Tibial nerve (tissue), 3 donors: ENCODE results near the gene ARHGAP12.

Experiments used
- EP300 ChIP-seq, 2 donors: sonication (generic); formaldehyde crosslinking; IDR thresholded peaks; one replicate each; pipeline ENCODE4 v1.6.1; 2017; ENCODE audit warnings: antibody characterized with exemption in 2 of 2, mild to moderate bottlenecking in 1 of 2
- POLR2A ChIP-seq, 2 donors: fragments of 450-650 bp; IDR thresholded peaks; one replicate each; pipeline ENCODE4 v1.6.1; 2017; ENCODE audit warnings: antibody characterized with exemption in 2 of 2, mild to moderate bottlenecking in 2 of 2, moderate library complexity in 2 of 2

- no peak for TF ChIP-seq EP300 (IDR thresholded peaks at IDR 0.05)
- TF ChIP-seq POLR2A (IDR thresholded peaks at IDR 0.05): no peak
These were observed 112.3 kb downstream of the ARHGAP12 start for GRCh38 chr10:31816318-31816717.
